NCI-H1105 (cell line): ENCODE data around the gene KRT71.

Source experiments
- DNase-seq: peaks from one replicate; lab custom pipeline; 2025; lab: John Stamatoyannopoulos, UW

Gene KRT71

GRCh38 chr12:52539083-52539820 is 13.7 kb downstream of the KRT71 start:
- peak; percentile 61 for DNase-seq

- DNase-seq: peak; percentile 19
Measured at GRCh38 chr12:52537101-52537500, 15.8 kb downstream of the KRT71 start.

GRCh38 chr12:52535574-52535973 is 17.4 kb downstream of the KRT71 start:
- no peak for DNase-seq

GRCh38 chr12:52534482-52534881 is 18.5 kb downstream of the KRT71 start:
- no peak for DNase-seq

GRCh38 chr12:52533686-52534470 is 19.1 kb downstream of the KRT71 start:
- DNase-seq: no peak

- DNase-seq: no peak
Measured at GRCh38 chr12:52532636-52533035, 20.3 kb downstream of the KRT71 start.

GRCh38 chr12:52531566-52532300 is 21.2 kb downstream of the KRT71 start:
- DNase-seq: no peak

- DNase-seq: no peak
Measured at GRCh38 chr12:52530905-52531304, 22.0 kb downstream of the KRT71 start.

GRCh38 chr12:52530366-52530765 is 22.6 kb downstream of the KRT71 start:
- DNase-seq: no peak

GRCh38 chr12:52529846-52530245 is 23.1 kb downstream of the KRT71 start:
- no peak for DNase-seq

GRCh38 chr12:52529417-52529816 is 23.5 kb downstream of the KRT71 start:
- DNase-seq: no peak

GRCh38 chr12:52528641-52529143 is 24.3 kb downstream of the KRT71 start:
- no peak for DNase-seq

- no peak for DNase-seq
Measured at GRCh38 chr12:52527121-52527800, 25.7 kb downstream of the KRT71 start.

- DNase-seq: no peak
Measured at GRCh38 chr12:52526511-52526951, 26.4 kb downstream of the KRT71 start.

GRCh38 chr12:52525661-52526499 is 27.1 kb downstream of the KRT71 start:
- no peak for DNase-seq

GRCh38 chr12:52524898-52525591 is 27.9 kb downstream of the KRT71 start:
- no peak for DNase-seq

- no peak for DNase-seq
Measured at GRCh38 chr12:52524241-52524897, 28.6 kb downstream of the KRT71 start.

GRCh38 chr12:52523824-52524223 is 29.1 kb downstream of the KRT71 start:
- no peak for DNase-seq

- no peak for DNase-seq
Measured at GRCh38 chr12:52522346-52523011, 30.5 kb downstream of the KRT71 start.
